HG02642 (cell line): ENCODE results near the gene ZNF655.

Experiments
- ATAC-seq: cut with Tn5 transposase; IDR thresholded peaks from one replicate; pipeline ENCODE4 v1.9.1; 2021; ENCODE audit warnings: mild to moderate bottlenecking; ENCODE audit not compliant: unreplicated experiment, poor library complexity

ZNF655 gene

GRCh38 chr7:99601656-99602310 lies 43.3 kb downstream of the ZNF655 start:
- ATAC-seq, result no peak

- no peak for ATAC-seq
Observed at GRCh38 chr7:99605527-99605926, 47.1 kb downstream of the ZNF655 start.

GRCh38 chr7:99606531-99606930 lies 48.1 kb downstream of the ZNF655 start:
- ATAC-seq, result no peak

DNA sequence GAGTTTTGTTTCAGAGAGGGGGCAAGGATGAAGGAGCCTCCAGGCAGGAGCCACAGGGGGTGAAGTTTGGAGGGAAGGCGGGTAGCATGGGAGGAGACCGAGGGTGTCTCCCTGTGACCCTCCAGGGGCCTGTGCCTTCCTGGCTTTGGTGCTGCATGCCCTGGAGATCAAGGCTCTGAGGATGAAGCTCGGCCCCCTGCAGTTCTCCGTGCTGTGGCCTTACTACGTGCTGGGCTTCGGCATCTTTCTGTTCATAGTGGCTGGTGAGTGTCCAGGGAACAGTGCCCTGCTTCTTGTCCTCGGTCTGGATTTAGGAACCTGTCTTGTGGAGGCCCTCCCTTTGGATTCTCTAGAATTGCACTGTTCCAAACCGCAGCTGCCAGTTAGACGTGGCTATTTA lies 49.1 kb downstream of the ZNF655 start:
- ATAC-seq, result no peak

- ATAC-seq, result no peak
Observed at GRCh38 chr7:99614495-99614894, 56.1 kb downstream of the ZNF655 start.

DNA sequence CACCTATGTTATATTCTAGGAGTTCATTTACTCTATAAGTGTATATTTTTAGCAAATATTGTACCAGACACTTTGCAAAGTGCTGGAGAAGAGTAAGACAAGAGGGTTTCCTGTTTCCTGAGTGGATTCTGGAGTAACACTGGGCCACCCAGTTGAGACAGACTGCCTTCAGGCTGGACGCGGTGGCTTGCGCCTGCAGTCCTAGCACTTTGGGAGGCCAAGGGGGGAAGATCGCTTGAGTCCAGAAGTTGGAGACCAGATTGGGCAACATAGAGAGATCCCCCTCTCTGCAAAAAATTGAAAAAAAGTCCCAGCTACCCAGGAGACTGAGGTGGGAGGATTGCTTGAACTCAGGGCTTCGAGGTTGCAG lies 57.5 kb downstream of the ZNF655 start:
- ATAC-seq, result no peak

GRCh38 chr7:99616359-99617191 lies 58.1 kb downstream of the ZNF655 start, which contains the start of gene ZSCAN25:
ZSCAN25 (plus strand) TSS chr7:99616946; CDS start chr7:99619607, 2,661 bp downstream.
- peak; percentile 95 for ATAC-seq

DNA sequence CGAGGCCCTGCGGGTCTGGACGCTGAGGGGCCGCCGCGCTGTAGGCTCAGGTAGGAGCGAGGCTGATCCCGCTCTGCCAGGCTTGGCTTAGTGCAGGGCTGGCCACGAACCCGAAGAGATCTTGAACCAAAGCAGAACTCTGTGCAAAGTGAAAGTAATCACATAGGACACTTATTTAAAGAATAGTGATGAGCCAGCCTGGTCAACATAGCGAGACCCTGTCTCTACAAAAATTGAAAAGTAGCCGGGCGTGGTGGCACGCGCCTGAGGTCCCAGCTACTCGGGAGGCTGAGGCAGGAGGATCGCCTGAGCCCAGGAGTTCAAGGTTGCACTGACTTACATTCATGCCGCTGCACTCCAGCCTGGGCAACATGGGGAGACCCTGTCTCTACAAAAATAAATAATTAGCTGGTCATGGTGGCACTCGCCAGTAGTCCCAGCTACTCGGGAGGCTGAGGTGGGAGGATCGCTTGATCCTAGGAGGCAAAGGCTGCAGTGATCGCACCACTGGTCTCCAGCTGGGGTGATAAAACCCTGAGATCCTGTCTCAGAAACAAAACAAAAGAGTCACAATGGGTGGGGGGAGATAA lies 58.8 kb downstream of the ZNF655 start:
- no peak for ATAC-seq

DNA sequence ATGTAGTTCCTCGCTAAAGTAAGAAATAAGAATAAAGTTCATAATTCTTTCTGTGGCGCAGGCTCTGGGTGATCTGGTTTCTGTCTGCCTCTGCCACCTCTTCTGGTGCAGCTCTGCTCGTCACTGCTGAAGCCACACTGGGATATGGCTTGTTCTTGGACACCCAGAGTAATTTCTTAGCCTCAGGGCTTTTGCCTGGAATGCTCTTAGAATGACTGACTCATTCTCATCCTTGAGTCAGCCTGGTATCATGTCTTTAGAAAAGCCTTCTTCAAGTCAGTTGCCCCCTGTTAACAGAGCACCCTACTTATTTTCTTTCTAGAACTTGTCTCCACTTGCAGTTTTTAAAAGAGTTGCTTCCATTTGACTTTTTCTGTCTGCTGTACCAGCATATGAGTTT lies 60.3 kb downstream of the ZNF655 start:
- no peak for ATAC-seq

- ATAC-seq, result no peak
Observed at GRCh38 chr7:99619571-99620130, 61.2 kb downstream of the ZNF655 start.

DNA sequence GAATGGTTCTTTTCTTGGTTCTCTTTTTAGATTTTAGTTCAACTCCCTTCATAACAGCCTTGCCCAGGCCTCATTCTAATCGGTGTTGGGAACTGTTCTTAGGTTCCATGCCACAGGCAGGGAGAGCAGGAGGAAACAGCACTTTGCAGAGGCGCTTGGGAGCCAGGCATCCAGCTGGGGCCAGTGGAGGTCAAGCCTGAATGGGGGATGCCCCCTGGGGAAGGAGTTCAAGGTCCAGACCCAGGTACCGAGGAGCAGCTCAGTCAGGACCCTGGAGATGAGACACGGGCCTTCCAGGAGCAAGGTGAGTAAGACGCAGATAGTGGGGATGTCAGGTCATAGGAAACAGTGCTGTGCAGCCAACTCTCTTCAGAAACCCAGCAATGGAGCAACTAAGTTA lies 62.8 kb downstream of the ZNF655 start:
- ATAC-seq, result no peak

- no peak for ATAC-seq
Observed at GRCh38 chr7:99622596-99622995, 64.2 kb downstream of the ZNF655 start.

- no peak for ATAC-seq
Observed at GRCh38 chr7:99623091-99623693, 64.8 kb downstream of the ZNF655 start.

GRCh38 chr7:99623702-99624447 lies 65.4 kb downstream of the ZNF655 start:
- ATAC-seq, result no peak

- ATAC-seq, result no peak
Observed at GRCh38 chr7:99624484-99624883, 66.0 kb downstream of the ZNF655 start.

DNA sequence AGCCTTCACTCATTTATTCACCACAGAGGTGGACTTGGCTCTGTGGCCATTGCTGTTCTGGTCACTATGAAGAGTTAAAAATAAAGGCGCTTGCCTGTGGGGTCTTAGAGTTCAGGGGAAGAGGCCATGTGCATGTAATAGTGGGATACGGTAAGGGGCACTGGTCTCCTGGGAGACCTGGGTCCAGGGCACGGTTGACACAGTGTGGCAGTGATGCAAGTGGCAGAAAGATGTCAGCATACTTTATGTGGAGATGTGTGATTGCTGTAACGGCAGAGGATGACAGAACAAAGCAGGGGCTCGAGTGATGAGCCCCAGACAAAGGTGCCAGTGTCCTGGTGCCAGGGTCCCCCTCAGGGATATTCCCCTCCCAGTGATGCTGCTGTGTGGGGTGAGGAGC lies 66.9 kb downstream of the ZNF655 start:
- ATAC-seq, result no peak

GRCh38 chr7:99625961-99626360 lies 67.5 kb downstream of the ZNF655 start:
- no peak for ATAC-seq
